ENCODE results near the gene URM1. TPM values are rescaled to one million over a fixed set of nuclear protein-coding genes. Genes with fewer than 3 reads are reported as not detected.
A peak's percentile ranks its signal among the peaks of the same experiment; 100 is the strongest.

URM1 gene
- total RNA-seq, 1 experiment from 2014 or later = 46.6 TPM

- H3K4me1 Mint-ChIP-seq = peaks cover 30 to 52% of the 10 kb centered on the region in 2 experiments
- H3T11ph ChIP-seq (ENCODE audit: low read length) = no peak overlapping the region
- no peak for DNase-seq
- no peak overlapping the region for H2BK120ac ChIP-seq (ENCODE audit: low read depth, low read length, poor library complexity, severe bottlenecking)
- WGBS (ENCODE audit: extremely low coverage, insufficient read length, low lambda C conversion rate) = no CpG with 5 or more reads among the region's 9 CpGs
- no peak overlapping the region for H4K91ac ChIP-seq (ENCODE audit: insufficient read length, low read depth, low read length)
- no peak overlapping the region for H3K27ac Mint-ChIP-seq
- peaks cover 84% of the 10 kb centered on the region for H3K27me3 ChIP-seq (ENCODE audit: insufficient read depth, low read length)
- H3K18ac ChIP-seq (ENCODE audit: insufficient read length, low read depth, low read length) = no peak overlapping the region
- peaks cover 6% of the 10 kb centered on the region for H3K23me2 ChIP-seq (ENCODE audit: insufficient read length, low read depth, low read length, poor library complexity, severe bottlenecking)
- no peak overlapping the region for H2BK12ac ChIP-seq (ENCODE audit: insufficient read length, low read depth, low read length)
- H2BK20ac ChIP-seq (ENCODE audit: low read depth, low read length, poor library complexity, severe bottlenecking) = no peak overlapping the region
- H3K79me1 ChIP-seq (ENCODE audit: insufficient read depth, low read depth, low read length, poor library complexity, severe bottlenecking) = no peaks in the 10 kb centered on the region
- H3K9ac ChIP-seq (ENCODE audit: extremely low read depth, insufficient read length, low read length) = no peak overlapping the region
- peaks cover 0 to 7% (median 6%) of the 10 kb centered on the region in 3 experiments; a peak in 5 of 7 replicates for H3K36me3 Mint-ChIP-seq (ENCODE audit: insufficient read depth in 1 of 3, low read depth in 3 of 3)
- no peak for TF ChIP-seq CTCF (conservative IDR thresholded peaks at IDR 0.05)
- H4K8ac ChIP-seq (replicated peaks; ENCODE audit: insufficient read length, low read depth, low read length) = no peak overlapping the region
- no peaks in the 10 kb centered on the region for H3K9me3 ChIP-seq (ENCODE audit: control insufficient read depth, low read depth, low read length)
- H3K9me3 Mint-ChIP-seq = peaks cover 3% of the 10 kb centered on the region in 2 experiments; a peak in 2 of 5 replicates
- no peak overlapping the region for H3K56ac ChIP-seq (ENCODE audit: insufficient read length, low read depth, low read length)
- no peaks in the 10 kb centered on the region for H3K79me2 ChIP-seq (ENCODE audit: insufficient read depth, low read length)
- H3K4me1 ChIP-seq (ENCODE audit: insufficient read depth, low read length) = no peaks in the 10 kb centered on the region
- H3K14ac ChIP-seq (ENCODE audit: insufficient read depth, low read length) = no peak overlapping the region
- no peak overlapping the region for H2BK15ac ChIP-seq (ENCODE audit: low read depth, low read length)
- no peak overlapping the region for H4K5ac ChIP-seq (ENCODE audit: insufficient read length, low read depth, low read length)
- H2AK5ac ChIP-seq (ENCODE audit: insufficient read length, low read length) = no peak overlapping the region
- H4K20me1 ChIP-seq (ENCODE audit: control insufficient read depth, insufficient read depth, insufficient read length) = no peaks in the 10 kb centered on the region
- no peak overlapping the region for H3K4ac ChIP-seq (ENCODE audit: low read depth, low read length)
- H3K23ac ChIP-seq (ENCODE audit: insufficient read length, low read depth, low read length) = no peak overlapping the region
- no peak overlapping the region for H3K4me2 ChIP-seq (ENCODE audit: insufficient read depth, insufficient read length, low read length)
- no peak overlapping the region for H3K27ac ChIP-seq (ENCODE audit: insufficient read length, low read depth, low read length)
- no peak overlapping the region for H2BK5ac ChIP-seq (ENCODE audit: insufficient read length, low read length)
- H3K27me3 Mint-ChIP-seq (ENCODE audit: low read depth) = peaks cover 97% of the 10 kb centered on the region
- H3K4me3 Mint-ChIP-seq = peak overlapping the region; percentile 8 to 64; a peak in 4 of 5 replicates
- no peak overlapping the region for H2AFZ ChIP-seq (ENCODE audit: low read length)
Measured at GRCh38 chr9:128394379-128395168, 23.4 kb downstream of the URM1 start.

Measured in H9 (cell line).